ENCODE measurements around the gene SCGB1D2.
A peak's percentile ranks its signal among the peaks of the same experiment; 100 is the strongest.

The SCGB1D2 gene

DNA sequence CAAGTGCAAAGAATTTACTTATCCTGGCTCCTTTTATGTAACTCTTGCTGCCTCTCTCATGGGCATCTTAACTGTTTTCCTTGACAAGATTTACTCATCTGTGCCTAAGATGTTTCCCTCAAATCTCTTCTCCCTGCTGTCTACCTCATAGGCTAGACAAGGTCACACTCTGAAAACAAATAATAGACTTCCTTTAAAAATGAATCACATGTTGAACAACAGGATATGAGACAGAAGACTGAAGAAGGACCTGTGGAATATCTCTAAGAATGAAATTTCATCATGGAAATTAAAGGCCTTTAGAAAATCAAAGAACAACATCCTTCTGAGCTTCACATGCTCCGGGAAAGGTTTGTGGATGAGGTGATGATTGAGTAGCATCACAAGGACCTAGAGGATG lies 22.0 kb downstream of the SCGB1D2 start:
- DNase-seq: no peak

DNA sequence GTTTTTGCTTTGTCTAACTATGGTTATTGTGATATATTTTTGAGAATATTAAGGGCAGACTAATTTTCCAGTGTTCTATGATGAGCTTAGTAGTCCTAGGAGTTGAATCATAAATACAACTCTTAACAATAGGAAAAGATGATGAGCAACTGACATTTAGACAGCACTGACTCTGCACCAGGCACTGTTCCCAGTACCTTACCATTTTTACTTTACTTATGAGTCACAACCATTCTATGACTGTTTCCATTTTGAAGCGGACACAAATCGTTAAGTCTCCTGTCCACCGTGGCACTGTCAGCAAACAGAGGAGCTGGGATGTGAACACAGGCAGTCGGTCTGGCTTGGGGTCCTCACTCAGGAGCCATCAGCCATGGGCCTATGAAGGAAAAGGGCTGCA lies 24.5 kb downstream of the SCGB1D2 start:
- DNase-seq: peak; percentile 7

DNA sequence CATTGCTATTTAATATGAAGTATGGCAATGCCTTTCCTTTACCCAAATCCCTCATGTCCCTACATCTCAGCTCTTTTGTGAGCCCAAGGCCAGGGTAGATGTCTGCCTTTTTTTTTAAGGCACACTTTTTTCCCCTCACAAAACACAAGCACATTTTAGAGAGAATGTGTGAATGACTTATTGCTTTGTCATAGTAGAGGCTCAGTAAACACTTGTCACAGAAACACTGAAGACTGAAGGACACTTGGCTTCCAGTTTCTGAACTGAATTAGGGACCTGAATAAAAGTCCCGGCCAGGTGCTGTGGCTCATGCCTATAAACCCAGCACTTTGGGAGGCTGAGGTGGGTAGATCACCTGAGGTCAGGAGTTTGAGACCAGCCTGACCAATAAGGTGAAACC lies 25.0 kb downstream of the SCGB1D2 start:
- DNase-seq: no peak

DNA sequence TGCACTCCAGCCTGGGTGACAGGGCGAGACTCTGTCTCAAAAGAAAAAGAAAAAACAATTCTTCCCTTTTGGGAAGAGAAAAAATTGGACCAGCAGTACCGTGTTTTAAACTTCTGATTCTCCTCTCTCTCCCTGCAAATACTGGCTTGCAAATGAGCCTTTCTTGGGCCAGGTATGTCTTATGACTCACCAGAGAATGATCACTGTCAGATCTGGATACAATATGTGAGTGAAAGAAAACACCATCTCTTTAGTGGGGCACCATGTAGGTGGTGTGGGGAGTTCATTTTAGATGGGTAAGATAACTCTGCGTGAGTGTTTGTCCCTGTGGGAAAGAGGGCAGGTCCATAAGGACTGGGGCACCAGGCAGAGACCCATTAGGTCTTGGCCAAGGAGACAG lies 25.5 kb downstream of the SCGB1D2 start:
- DNase-seq: no peak

DNA sequence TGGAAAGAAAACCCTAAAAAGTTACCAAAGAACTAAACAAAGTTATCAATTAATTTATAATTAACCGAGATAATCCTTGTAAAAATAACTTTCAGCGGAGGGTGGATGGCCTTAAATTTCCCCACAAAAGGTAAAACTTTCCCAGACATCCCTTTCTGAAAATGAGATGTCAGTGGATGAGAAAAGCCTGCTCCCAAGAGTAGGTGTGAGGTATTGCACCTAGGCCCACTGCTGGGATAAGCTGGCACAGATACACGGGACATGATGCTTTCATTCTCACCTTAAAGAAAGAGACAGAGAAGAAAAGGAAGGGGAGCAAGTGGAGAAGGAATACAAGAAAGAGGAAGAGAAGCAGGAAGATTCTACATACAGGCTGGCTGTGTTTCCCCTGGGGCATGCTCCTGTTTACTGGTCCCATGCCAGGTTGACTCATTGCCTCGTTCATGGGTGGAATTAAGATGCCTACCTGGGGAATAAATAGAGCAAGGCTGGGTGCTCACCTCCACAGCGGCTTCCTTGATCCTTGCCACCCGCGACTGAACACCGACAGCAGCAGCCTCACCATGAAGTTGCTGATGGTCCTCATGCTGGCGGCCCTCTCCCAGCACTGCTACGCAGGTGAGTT lies 27.7 kb downstream of the SCGB1D2 start, which contains the start of gene SCGB2A2:
Gene SCGB2A2 (plus strand): TSS at position 505 of the 625 bp plus-strand sequence. CDS start 59 bp downstream, at position 564.
- no peak for DNase-seq

DNA sequence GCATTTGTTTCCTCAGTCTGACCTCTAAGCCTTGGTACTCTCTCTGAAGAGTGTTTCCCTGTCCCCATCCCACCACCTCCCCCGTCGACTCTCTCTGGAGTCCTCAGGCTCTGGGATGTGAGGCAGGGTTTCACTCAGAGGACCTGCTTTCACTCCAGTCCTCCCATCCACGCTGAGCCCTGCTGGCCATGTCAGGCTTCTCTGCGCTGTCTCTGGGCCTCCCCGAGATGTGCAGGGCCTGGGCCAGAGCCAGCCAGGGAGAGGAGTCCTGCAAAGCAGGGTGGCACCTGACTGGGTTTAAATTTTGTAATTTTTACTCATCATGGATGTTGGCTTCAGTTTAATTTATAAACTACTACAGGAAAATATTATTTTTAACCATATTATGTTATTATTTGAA lies 31.2 kb downstream of the SCGB1D2 start:
- DNase-seq: no peak

DNA sequence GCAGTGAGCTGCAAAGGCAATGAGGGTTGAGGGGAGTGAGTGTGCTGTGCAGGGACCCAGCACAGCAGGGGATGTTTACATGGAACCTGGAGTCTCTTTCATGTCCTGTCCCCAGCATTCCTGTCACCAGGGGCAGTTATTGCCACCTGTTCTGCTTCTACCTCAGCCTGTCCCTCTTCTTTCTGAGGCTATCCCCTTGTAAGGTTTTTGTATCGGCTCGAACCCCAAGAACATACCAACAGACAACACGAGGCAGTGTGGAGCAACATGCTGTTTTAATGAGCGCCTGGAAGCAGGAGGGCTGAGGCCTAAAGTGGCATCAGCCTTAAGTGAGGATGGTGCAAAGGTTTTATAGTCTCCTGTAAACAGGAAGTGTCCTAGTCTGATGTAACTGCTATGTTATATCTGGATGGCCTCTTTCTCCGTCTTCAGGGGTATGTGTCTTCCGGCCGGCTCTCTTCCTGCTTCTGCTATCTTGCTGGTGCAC lies 31.8 kb downstream of the SCGB1D2 start:
- DNase-seq: no peak

DNA sequence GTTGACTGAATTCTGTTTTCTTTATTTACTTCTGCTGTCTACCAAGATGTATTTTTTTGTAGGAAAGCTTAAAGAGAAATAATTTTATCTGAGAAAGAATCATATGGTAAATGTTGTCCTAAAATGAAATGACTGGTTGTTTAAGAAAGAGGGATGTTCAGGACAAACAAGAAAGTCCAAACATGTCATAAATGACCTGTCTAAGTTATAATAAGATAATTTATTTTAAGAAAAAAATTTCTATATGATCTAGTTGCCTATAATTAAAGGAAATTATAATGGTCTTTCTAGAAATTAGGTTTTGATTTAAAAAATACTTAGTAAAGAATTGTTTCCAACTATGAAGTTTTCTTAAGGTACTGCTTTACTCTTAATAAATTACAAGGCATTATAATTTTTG lies 38.4 kb downstream of the SCGB1D2 start:
- no peak for DNase-seq

Data from fibroblast of skin of right biceps (primary cell).